Caco-2 (cell line): ENCODE data around the gene SIRPG. TPM values are rescaled to one million over a fixed set of nuclear protein-coding genes. Genes with fewer than 3 reads are reported as not detected.

Experiments
- BruUV-seq: library from RNA; stranded (reverse); fragments of 400-500 nt; replicated peaks from 2 replicates; lab custom pipeline; 2021; lab: Mats Ljungman, UMichigan
- CTCF ChIA-PET: fragments of 300-600 bp; sonication (Branson Sonifier 250); formaldehyde crosslinking; loops from one replicate; lab custom pipeline; 2022; ENCODE audit warnings: antibody characterized with exemption; lab: Charles Lee
- POLR2A ChIA-PET: fragments of 300-600 bp; sonication (Branson Sonifier 250); formaldehyde crosslinking; loops from one replicate; lab custom pipeline; 2022; ENCODE audit warnings: antibody characterized with exemption; lab: Charles Lee
- DNase-seq, 2 experiments: peaks; one replicate each; pipeline versions ENCODE4 v3.0.0 to v3.0.0-alpha.2; 2020 to 2022
- H3K27me3 ChIP-seq: replicated peaks from 2 replicates; pipeline ENCODE4 v1.6.0; 2011; ENCODE audit warnings: low read length; ENCODE audit not compliant: control insufficient read depth, insufficient read depth
- H3K36me3 ChIP-seq: 2 replicates; pipeline ENCODE4 v1.5.1; 2011; ENCODE audit warnings: low read length; ENCODE audit not compliant: control insufficient read depth, insufficient read depth
- H3K4me1 ChIP-seq: fragments of 250-450 bp; sonication (Bioruptor Pico); 2 replicates; pipeline ENCODE4 v1.5.1; 2020; ENCODE audit warnings: mild to moderate bottlenecking
- H3K4me3 ChIP-seq: 2 replicates; pipeline ENCODE4 v1.5.1; 2011; ENCODE audit warnings: low read depth, mild to moderate bottlenecking, control low read depth, low read length
- H3K9me3 ChIP-seq: fragments of 250-450 bp; sonication (Bioruptor Pico); 2 replicates; pipeline ENCODE4 v1.5.1; 2020; ENCODE audit warnings: mild to moderate bottlenecking, moderate library complexity
- H3K27ac Mint-ChIP-seq: one replicate; pipeline ENCODE4 v1.8.0; 2022; ENCODE audit warnings: mixed read lengths; ENCODE audit not compliant: unreplicated experiment
- H3K27me3 Mint-ChIP-seq: one replicate; pipeline ENCODE4 v1.8.0; 2022; ENCODE audit warnings: mixed read lengths; ENCODE audit not compliant: insufficient read depth, unreplicated experiment
- H3K36me3 Mint-ChIP-seq: one replicate; pipeline ENCODE4 v1.8.0; 2022; ENCODE audit warnings: mild to moderate bottlenecking, mixed read lengths; ENCODE audit not compliant: insufficient read depth, unreplicated experiment
- H3K4me1 Mint-ChIP-seq: one replicate; pipeline ENCODE4 v1.8.0; 2022; ENCODE audit warnings: low read depth, mixed read lengths; ENCODE audit not compliant: unreplicated experiment
- H3K4me3 Mint-ChIP-seq: one replicate; pipeline ENCODE4 v1.8.0; 2022; ENCODE audit warnings: mild to moderate bottlenecking, moderate library complexity, mixed read lengths; ENCODE audit not compliant: unreplicated experiment
- H3K9me3 Mint-ChIP-seq: one replicate; pipeline ENCODE4 v1.8.0; 2022; ENCODE audit warnings: mixed read lengths; ENCODE audit not compliant: unreplicated experiment
- CTCF ChIP-seq, 2 experiments: fragments of 200-600 bp in 1 of 2; IDR thresholded peaks; 1 replicate in 1 of 2; 2 replicates in 1 of 2; pipeline versions ENCODE4 v1.5.1 to v1.8.0; 2011 to 2022; ENCODE audit warnings: antibody characterized with exemption in 1 of 2, control low read depth in 1 of 2, inconsistent platforms in 1 of 2, low read depth in 1 of 2, low read length in 1 of 2, mild to moderate bottlenecking in 1 of 2, moderate library complexity in 1 of 2; ENCODE audit not compliant: insufficient read depth in 1 of 2, severe bottlenecking in 1 of 2, unreplicated experiment in 1 of 2
- intact Hi-C: fragments of 100-400 bp; cut with micrococcal nuclease; formaldehyde crosslinking; loops from one replicate; pipeline ENCODE4 v1.10.0; 2022; ENCODE audit not compliant: unreplicated experiment
- total RNA-seq: library from RNA; stranded (reverse); gene quantifications from 2 replicates; pipeline ENCODE4 v1.2.3, GENCODE V29; 2022

The SIRPG gene
- total RNA-seq, 1 experiment from 2014 or later = not detected

GRCh38 chr20:1600736-1601135, 56.8 kb downstream of the SIRPG start:
- intact Hi-C loops = no loop called here
- H3K4me3 ChIP-seq = no peak overlapping the region
- no peak overlapping the region for H3K4me3 Mint-ChIP-seq
- TF ChIP-seq CTCF (IDR thresholded peaks at IDR 0.05; ENCODE audit: insufficient read depth in 1 of 2, low read depth in 1 of 2, low read length in 1 of 2, severe bottlenecking in 1 of 2, unreplicated experiment in 1 of 2) = no peak
- no peaks in the 10 kb centered on the region for H3K9me3 ChIP-seq
- DNase-seq = no peak
- H3K27ac Mint-ChIP-seq = no peak overlapping the region
- no peaks in the 10 kb centered on the region for H3K9me3 Mint-ChIP-seq
- no peaks in the 10 kb centered on the region for H3K27me3 Mint-ChIP-seq
- no peaks in the 10 kb centered on the region for H3K36me3 Mint-ChIP-seq
- CTCF ChIA-PET = no interaction called here
- no peaks in the 10 kb centered on the region for H3K27me3 ChIP-seq
- BruUV-seq = no TSS peak
- no peaks in the 10 kb centered on the region for H3K36me3 ChIP-seq
- no peaks in the 10 kb centered on the region for H3K4me1 ChIP-seq
- POLR2A ChIA-PET = no interaction called here
- H3K4me1 Mint-ChIP-seq = no peaks in the 10 kb centered on the region

GRCh38 chr20:1595333-1595732, 62.2 kb downstream of the SIRPG start:
- ChIA-PET POLR2A (no interaction called here), CTCF (no interaction called here)
- TF ChIP-seq CTCF (IDR thresholded peaks at IDR 0.05; ENCODE audit: insufficient read depth in 1 of 2, low read depth in 1 of 2, low read length in 1 of 2, severe bottlenecking in 1 of 2, unreplicated experiment in 1 of 2) = no peak
- Mint-ChIP-seq H3K27me3 (no peaks in the 10 kb centered on the region), H3K4me1 (no peaks in the 10 kb centered on the region), H3K27ac (no peak overlapping the region), H3K4me3 (no peak overlapping the region), H3K9me3 (no peaks in the 10 kb centered on the region), H3K36me3 (no peaks in the 10 kb centered on the region)
- no TSS peak for BruUV-seq
- no peak for DNase-seq
- no peak overlapping the region for H3K4me3 ChIP-seq
- intact Hi-C loops = no loop called here
- H3K27me3 ChIP-seq = no peaks in the 10 kb centered on the region
- H3K36me3 ChIP-seq = no peaks in the 10 kb centered on the region
- H3K9me3 ChIP-seq = no peaks in the 10 kb centered on the region
- H3K4me1 ChIP-seq = no peaks in the 10 kb centered on the region

GRCh38 chr20:1588533-1589460, 68.8 kb downstream of the SIRPG start:
- Mint-ChIP-seq H3K4me1 (no peaks in the 10 kb centered on the region), H3K36me3 (no peaks in the 10 kb centered on the region), H3K4me3 (no peak overlapping the region), H3K27me3 (no peaks in the 10 kb centered on the region), H3K9me3 (no peaks in the 10 kb centered on the region), H3K27ac (no peak overlapping the region)
- Histone ChIP-seq H3K36me3 (no peaks in the 10 kb centered on the region), H3K4me3 (no peak overlapping the region), H3K9me3 (no peaks in the 10 kb centered on the region), H3K27me3 (no peaks in the 10 kb centered on the region), H3K4me1 (no peaks in the 10 kb centered on the region)
- POLR2A ChIA-PET = no interaction called here
- DNase-seq = no peak
- no TSS peak for BruUV-seq
- TF ChIP-seq CTCF (IDR thresholded peaks at IDR 0.05; ENCODE audit: insufficient read depth in 1 of 2, low read depth in 1 of 2, low read length in 1 of 2, severe bottlenecking in 1 of 2, unreplicated experiment in 1 of 2) = no peak
- intact Hi-C loops = no loop called here
- CTCF ChIA-PET = no interaction called here
